MM.1S (cell line): Measurements from ENCODE around the gene RFX7.

ENCODE experiments used
- EZH2 ChIP-seq: fragments of 300-600 bp; sonication (generic); optimal IDR thresholded peaks from 2 replicates; pipeline ENCODE3; 2017; ENCODE audit warnings: low read depth, mild to moderate bottlenecking, antibody characterized with exemption, low read length, mixed read lengths
- EZH2phosphoT487 ChIP-seq: fragments of 300-600 bp; sonication (generic); IDR thresholded peaks from 2 replicates; pipeline ENCODE4 v1.6.1; 2018; ENCODE audit warnings: antibody characterized with exemption, low read length
- TF ChIP-seq, protein P1 (sequence below): fragments of 300-600 bp; sonication (generic); IDR thresholded peaks from 2 replicates; pipeline ENCODE4 v1.5.1; 2016; ENCODE audit warnings: antibody characterized with exemption, low read length, mixed read lengths

DNA sequence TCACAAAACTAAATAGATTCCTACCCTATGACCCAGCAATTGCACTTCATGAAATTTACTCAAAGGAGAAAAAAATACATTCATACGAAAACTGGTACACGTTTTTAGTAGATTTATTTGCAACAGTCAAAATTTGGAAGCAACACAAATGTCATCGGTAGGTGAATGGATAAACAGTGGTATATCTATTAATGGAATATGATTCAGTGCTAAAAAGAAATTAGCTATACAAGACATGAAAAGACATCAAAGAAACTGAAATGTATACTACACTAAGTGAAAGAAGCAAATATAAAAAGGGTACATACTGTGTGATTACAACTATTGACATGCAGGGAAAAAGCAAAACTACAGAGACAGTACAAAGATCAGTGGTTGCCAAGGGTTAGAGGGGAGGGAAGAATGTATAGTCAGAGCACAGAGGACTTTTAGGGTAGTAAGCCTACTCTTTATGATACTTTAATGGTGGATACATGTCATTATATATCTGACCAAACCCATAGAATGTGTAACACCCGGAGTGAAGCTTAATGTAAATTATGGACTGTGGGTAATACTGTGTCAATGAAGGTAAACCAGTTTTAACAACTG, 31.6 kb downstream of the RFX7 start:
- TF ChIP-seq, protein P1, sequence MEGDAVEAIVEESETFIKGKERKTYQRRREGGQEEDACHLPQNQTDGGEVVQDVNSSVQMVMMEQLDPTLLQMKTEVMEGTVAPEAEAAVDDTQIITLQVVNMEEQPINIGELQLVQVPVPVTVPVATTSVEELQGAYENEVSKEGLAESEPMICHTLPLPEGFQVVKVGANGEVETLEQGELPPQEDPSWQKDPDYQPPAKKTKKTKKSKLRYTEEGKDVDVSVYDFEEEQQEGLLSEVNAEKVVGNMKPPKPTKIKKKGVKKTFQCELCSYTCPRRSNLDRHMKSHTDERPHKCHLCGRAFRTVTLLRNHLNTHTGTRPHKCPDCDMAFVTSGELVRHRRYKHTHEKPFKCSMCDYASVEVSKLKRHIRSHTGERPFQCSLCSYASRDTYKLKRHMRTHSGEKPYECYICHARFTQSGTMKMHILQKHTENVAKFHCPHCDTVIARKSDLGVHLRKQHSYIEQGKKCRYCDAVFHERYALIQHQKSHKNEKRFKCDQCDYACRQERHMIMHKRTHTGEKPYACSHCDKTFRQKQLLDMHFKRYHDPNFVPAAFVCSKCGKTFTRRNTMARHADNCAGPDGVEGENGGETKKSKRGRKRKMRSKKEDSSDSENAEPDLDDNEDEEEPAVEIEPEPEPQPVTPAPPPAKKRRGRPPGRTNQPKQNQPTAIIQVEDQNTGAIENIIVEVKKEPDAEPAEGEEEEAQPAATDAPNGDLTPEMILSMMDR, result no peak
- no peak for TF ChIP-seq EZH2
- TF ChIP-seq EZH2phosphoT487, result no peak
